HepG2 (cell line): ENCODE results near the gene TUBA1C. TPM values are rescaled to one million over a fixed set of nuclear protein-coding genes. Genes with fewer than 3 reads are reported as not detected.
A peak's percentile ranks its signal among the peaks of the same experiment; 100 is the strongest.

Experiments
- ARNTL ChIP-seq: sonication (generic); formaldehyde crosslinking; IDR thresholded peaks from 2 replicates; pipeline ENCODE4 v1.4.0; 2020; ENCODE audit warnings: mild to moderate bottlenecking, missing genetic modification reagents
- BRF2 ChIP-seq: sonication (generic); formaldehyde crosslinking; IDR thresholded peaks from 2 replicates; pipeline ENCODE4 v1.8.1; 2022; ENCODE audit warnings: mild to moderate bottlenecking, missing genetic modification reagents
- FOXP1 ChIP-seq, 2 experiments: fragments of 450-650 bp in 1 of 2; IDR thresholded peaks; 2 replicates each; pipeline ENCODE4 v1.6.1; 2017 to 2018; ENCODE audit warnings: antibody characterized with exemption in 1 of 2
- KAT2B ChIP-seq: fragments of 150-350 bp; IDR thresholded peaks from 2 replicates; pipeline ENCODE4 v1.6.1; 2014; ENCODE audit warnings: low read depth, low read length, borderline replicate concordance
- KDM1A ChIP-seq: IDR thresholded peaks from 2 replicates; pipeline ENCODE4 v1.6.1; 2016; ENCODE audit warnings: missing compliant biosample characterization
- MAF1 ChIP-seq: sonication (generic); formaldehyde crosslinking; IDR thresholded peaks from 2 replicates; pipeline ENCODE4 v1.5.0; 2020; ENCODE audit warnings: missing genetic modification reagents, borderline replicate concordance
- RARG ChIP-seq: sonication (generic); formaldehyde crosslinking; IDR thresholded peaks from 2 replicates; pipeline ENCODE4 v1.4.0; 2020; ENCODE audit warnings: low read depth, mild to moderate bottlenecking, missing genetic modification reagents
- SATB2 ChIP-seq: sonication (generic); formaldehyde crosslinking; IDR thresholded peaks from 2 replicates; pipeline ENCODE4 v1.5.0; 2020; ENCODE audit warnings: missing genetic modification reagents
- SMYD3 ChIP-seq: sonication (generic); formaldehyde crosslinking; IDR thresholded peaks from 2 replicates; pipeline ENCODE4 v1.8.1; 2023; ENCODE audit warnings: mild to moderate bottlenecking, missing genetic modification reagents
- SNAI1 ChIP-seq: sonication (generic); formaldehyde crosslinking; IDR thresholded peaks from 2 replicates; pipeline ENCODE4 v1.5.0; 2020; ENCODE audit warnings: mild to moderate bottlenecking, missing genetic modification reagents, borderline replicate concordance
- SRSF9 ChIP-seq: fragments of 200-400 bp; formaldehyde crosslinking; IDR thresholded peaks from 2 replicates; pipeline ENCODE4 v1.6.1; 2018; ENCODE audit warnings: borderline replicate concordance, mild to moderate bottlenecking, low read depth, low read length; ENCODE audit not compliant: insufficient read depth, poor library complexity, severe bottlenecking
- TARDBP ChIP-seq: sonication (generic); formaldehyde crosslinking; IDR thresholded peaks from 2 replicates; pipeline ENCODE4 v1.8.0; 2022; ENCODE audit warnings: mild to moderate bottlenecking, missing genetic modification reagents
- TP53 ChIP-seq: sonication (generic); formaldehyde crosslinking; conservative IDR thresholded peaks from 2 replicates; pipeline ENCODE4 v1.4.0; 2020; ENCODE audit warnings: missing genetic modification reagents
- ZC3H4 ChIP-seq: sonication (generic); formaldehyde crosslinking; IDR thresholded peaks from 2 replicates; pipeline ENCODE4 v1.4.0; 2020; ENCODE audit warnings: missing genetic modification reagents, borderline replicate concordance
- ZFP82 ChIP-seq: sonication (generic); formaldehyde crosslinking; IDR thresholded peaks from 2 replicates; pipeline ENCODE4 v1.5.1; 2020; ENCODE audit warnings: mild to moderate bottlenecking, missing genetic modification reagents, borderline replicate concordance
- ZNF234 ChIP-seq: sonication (generic); formaldehyde crosslinking; conservative IDR thresholded peaks from 2 replicates; pipeline ENCODE4 v1.5.1; 2020; ENCODE audit warnings: mild to moderate bottlenecking, missing genetic modification reagents
- ZNF331 ChIP-seq: sonication (generic); formaldehyde crosslinking; IDR thresholded peaks from 2 replicates; pipeline ENCODE4 v1.4.0; 2020; ENCODE audit warnings: missing genetic modification reagents
- ZNF543 ChIP-seq: sonication (generic); formaldehyde crosslinking; IDR thresholded peaks from 2 replicates; pipeline ENCODE4 v1.4.0; 2020; ENCODE audit warnings: mild to moderate bottlenecking, missing genetic modification reagents
- ZNF652 ChIP-seq: IDR thresholded peaks from 2 replicates; pipeline ENCODE4 v1.6.1; 2016; ENCODE audit warnings: low read depth, borderline replicate concordance
- polyA plus RNA-seq, 8 experiments: library from polyadenylated mRNA; depleted of rRNA in 3 of 8; stranded (reverse) in 7 of 8; unstranded in 1 of 8; fragments of >200 nt; fragmentation: Illumina TruSeq in 4 of 8; extraction: Trizol in 4 of 8; gene quantifications; 2 replicates each; pipeline versions ENCODE4 v1.2.1 to v1.2.3, GENCODE V29; 2011 to 2016; ENCODE audit warnings: low read depth in 4 of 8, missing spikeins in 1 of 8, mixed read lengths in 1 of 8; ENCODE audit not compliant: insufficient read depth in 1 of 8
- total RNA-seq, 5 experiments: library from RNA; depleted of rRNA; stranded (reverse); fragments of >200 nt; fragmentation: Illumina TruSeq; extraction: Trizol; gene quantifications; 2 replicates each; pipeline ENCODE4 v1.2.3, GENCODE V29; 2016; ENCODE audit warnings: low read depth in 1 of 5
- TF ChIP-seq, protein P1 (sequence below): sonication (generic); formaldehyde crosslinking; IDR thresholded peaks from 2 replicates; pipeline ENCODE4 v1.5.1; 2020; ENCODE audit warnings: mild to moderate bottlenecking, moderate library complexity, missing genetic modification reagents
- TF ChIP-seq, protein P2 (sequence below): sonication (generic); formaldehyde crosslinking; conservative IDR thresholded peaks from 2 replicates; pipeline ENCODE4 v1.4.0; 2020; ENCODE audit warnings: mild to moderate bottlenecking, missing genetic modification reagents, moderate library complexity

The TUBA1C gene
- total and polyA plus RNA-seq, 2 of the 13 experiments (the other 11 are each of a cell fraction or from before 2014, with no cell fraction given), result 693 to 1,075 TPM

DNA sequence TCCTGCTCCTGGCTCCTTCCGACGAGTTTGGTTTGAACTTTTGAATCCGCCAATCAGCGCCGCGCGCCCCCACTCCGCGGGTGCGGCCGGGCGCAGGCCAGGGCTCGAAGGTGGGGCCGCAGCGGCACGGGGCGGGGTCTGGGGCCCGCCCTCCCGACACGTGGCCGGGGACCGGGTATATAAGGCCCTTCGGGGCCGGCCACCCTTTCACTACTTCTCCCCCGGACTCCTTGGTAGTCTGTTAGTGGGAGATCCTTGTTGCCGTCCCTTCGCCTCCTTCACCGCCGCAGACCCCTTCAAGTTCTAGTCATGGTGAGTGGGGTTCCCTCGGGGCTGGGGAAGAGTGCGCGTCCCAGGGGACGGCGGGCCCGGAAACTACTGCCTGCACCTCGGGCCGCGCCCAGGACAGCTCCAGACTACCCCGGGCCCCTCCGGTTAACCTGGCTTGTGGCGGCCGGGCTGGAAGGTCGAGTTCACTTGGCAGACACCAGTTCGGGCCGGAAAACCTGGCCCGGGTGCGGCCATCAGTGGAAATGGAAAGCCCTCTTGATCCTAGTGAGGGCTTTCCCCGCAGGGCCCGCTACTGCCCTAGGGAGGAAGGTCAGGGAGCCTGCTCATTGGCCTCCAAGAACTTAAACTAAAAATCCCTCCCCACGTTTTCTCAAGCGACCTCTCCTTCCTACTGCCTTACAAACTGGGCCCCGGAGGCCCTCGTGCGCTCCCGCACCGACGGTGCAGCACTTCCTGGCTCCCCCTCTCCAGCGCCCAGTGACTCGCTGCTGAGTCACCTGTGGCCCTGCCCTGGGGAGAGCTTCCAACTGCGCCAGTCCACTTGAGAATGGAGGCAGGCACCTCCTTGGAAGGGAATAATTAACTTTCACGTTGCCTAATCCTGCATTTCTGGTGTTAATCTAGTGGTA lies at the start of gene TUBA1C (continued):
- TF ChIP-seq, protein P1, sequence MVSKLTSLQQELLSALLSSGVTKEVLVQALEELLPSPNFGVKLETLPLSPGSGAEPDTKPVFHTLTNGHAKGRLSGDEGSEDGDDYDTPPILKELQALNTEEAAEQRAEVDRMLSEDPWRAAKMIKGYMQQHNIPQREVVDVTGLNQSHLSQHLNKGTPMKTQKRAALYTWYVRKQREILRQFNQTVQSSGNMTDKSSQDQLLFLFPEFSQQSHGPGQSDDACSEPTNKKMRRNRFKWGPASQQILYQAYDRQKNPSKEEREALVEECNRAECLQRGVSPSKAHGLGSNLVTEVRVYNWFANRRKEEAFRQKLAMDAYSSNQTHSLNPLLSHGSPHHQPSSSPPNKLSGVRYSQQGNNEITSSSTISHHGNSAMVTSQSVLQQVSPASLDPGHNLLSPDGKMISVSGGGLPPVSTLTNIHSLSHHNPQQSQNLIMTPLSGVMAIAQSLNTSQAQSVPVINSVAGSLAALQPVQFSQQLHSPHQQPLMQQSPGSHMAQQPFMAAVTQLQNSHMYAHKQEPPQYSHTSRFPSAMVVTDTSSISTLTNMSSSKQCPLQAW (CRISPR knock-in tag), result peak; percentile 68
- 0 out of 2 replicates have a peak, but pooled peaks have one; percentile 2 for TF ChIP-seq ZNF331 (CRISPR knock-in tag)
- TF ChIP-seq KAT2B, result no peak
- peak; percentile 80 for TF ChIP-seq SNAI1 (CRISPR knock-in tag)
- TF ChIP-seq SRSF9, result no peak
- no peak; the same call in none of the 2 replicates for TF ChIP-seq ZC3H4 (CRISPR knock-in tag)
- no peak; the same call in 1 of the 2 replicates for TF ChIP-seq RARG
- peak; percentile 45; the same call in 1 of the 2 replicates for TF ChIP-seq ZNF543
- TF ChIP-seq ZFP82 (CRISPR knock-in tag), result no peak
- TF ChIP-seq ARNTL (CRISPR knock-in tag), result peak; percentile 86
- peak; percentile 69; the same call in 1 of the 2 replicates for TF ChIP-seq BRF2
- peak; percentile 58; the same call in 1 of the 2 replicates for TF ChIP-seq SMYD3 (CRISPR knock-in tag)
- TF ChIP-seq TP53 (CRISPR knock-in tag), result peak; percentile 90
- peak; percentile 90; the same call in 1 of the 2 replicates for TF ChIP-seq ZNF234 (CRISPR knock-in tag)
- peak; percentile 80 for TF ChIP-seq ZNF652 (CRISPR knock-in tag)
- no peak for TF ChIP-seq KDM1A (CRISPR knock-in tag)
- TF ChIP-seq, protein P2, sequence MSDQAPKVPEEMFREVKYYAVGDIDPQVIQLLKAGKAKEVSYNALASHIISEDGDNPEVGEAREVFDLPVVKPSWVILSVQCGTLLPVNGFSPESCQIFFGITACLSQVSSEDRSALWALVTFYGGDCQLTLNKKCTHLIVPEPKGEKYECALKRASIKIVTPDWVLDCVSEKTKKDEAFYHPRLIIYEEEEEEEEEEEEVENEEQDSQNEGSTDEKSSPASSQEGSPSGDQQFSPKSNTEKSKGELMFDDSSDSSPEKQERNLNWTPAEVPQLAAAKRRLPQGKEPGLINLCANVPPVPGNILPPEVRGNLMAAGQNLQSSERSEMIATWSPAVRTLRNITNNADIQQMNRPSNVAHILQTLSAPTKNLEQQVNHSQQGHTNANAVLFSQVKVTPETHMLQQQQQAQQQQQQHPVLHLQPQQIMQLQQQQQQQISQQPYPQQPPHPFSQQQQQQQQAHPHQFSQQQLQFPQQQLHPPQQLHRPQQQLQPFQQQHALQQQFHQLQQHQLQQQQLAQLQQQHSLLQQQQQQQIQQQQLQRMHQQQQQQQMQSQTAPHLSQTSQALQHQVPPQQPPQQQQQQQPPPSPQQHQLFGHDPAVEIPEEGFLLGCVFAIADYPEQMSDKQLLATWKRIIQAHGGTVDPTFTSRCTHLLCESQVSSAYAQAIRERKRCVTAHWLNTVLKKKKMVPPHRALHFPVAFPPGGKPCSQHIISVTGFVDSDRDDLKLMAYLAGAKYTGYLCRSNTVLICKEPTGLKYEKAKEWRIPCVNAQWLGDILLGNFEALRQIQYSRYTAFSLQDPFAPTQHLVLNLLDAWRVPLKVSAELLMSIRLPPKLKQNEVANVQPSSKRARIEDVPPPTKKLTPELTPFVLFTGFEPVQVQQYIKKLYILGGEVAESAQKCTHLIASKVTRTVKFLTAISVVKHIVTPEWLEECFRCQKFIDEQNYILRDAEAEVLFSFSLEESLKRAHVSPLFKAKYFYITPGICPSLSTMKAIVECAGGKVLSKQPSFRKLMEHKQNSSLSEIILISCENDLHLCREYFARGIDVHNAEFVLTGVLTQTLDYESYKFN (CRISPR knock-in tag), result peak; percentile 38; the same call in 1 of the 2 replicates
- peak; percentile 72; the same call in 1 of the 2 replicates for TF ChIP-seq MAF1
- peak; percentile 53 for TF ChIP-seq TARDBP (CRISPR knock-in tag)
- TF ChIP-seq FOXP1 (IDR thresholded peaks at IDR 0.05), result no peak
- no peak for TF ChIP-seq FOXP1 (CRISPR knock-in tag; IDR thresholded peaks at IDR 0.05)
- peak; percentile 91 for TF ChIP-seq SATB2
